ENCODE data around the gene ARHGAP26.

DNA sequence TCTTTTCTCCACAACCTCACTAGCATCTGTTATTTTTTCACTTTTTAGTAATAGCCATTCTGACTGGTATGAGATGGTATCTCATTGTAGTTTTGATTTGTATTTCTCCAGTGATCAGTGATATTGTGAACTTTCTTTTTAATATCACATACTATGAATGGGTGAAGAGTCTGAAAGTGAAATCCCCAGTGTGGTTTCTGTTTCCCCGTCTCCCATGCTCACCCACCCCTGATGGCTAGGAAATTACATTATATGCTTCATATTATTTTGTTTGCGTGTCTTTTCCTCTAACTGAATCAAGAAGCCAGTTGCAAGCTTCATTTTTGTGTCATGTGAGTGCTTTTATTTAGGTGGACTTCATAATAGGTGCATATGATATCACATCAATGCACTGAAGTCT, 171.1 kb downstream of the ARHGAP26 start:
- TF ChIP-seq, protein P1, sequence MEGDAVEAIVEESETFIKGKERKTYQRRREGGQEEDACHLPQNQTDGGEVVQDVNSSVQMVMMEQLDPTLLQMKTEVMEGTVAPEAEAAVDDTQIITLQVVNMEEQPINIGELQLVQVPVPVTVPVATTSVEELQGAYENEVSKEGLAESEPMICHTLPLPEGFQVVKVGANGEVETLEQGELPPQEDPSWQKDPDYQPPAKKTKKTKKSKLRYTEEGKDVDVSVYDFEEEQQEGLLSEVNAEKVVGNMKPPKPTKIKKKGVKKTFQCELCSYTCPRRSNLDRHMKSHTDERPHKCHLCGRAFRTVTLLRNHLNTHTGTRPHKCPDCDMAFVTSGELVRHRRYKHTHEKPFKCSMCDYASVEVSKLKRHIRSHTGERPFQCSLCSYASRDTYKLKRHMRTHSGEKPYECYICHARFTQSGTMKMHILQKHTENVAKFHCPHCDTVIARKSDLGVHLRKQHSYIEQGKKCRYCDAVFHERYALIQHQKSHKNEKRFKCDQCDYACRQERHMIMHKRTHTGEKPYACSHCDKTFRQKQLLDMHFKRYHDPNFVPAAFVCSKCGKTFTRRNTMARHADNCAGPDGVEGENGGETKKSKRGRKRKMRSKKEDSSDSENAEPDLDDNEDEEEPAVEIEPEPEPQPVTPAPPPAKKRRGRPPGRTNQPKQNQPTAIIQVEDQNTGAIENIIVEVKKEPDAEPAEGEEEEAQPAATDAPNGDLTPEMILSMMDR (IDR thresholded peaks at IDR 0.05), result no peak
- no peak for TF ChIP-seq POLR2A (IDR thresholded peaks at IDR 0.05)
- TF ChIP-seq POLR2AphosphoS5 (IDR thresholded peaks at IDR 0.05), result no peak
